Stimulated activated memory B cell treated with anti-CD40 and anti-IgM and Interleukin-4, amounts not matched to agents 10 μg/mL and 1 μg/mL and 100 μg/mL, for 72 hours (primary cell): ENCODE measurements around the gene MKX.

Experiments used
- ATAC-seq: fragments of 150-1000 bp; cut with Tn5 transposase; 2 replicates; pipeline ENCODE4 v1.10.0; 2021
- H3K27ac Mint-ChIP-seq: one replicate; pipeline ENCODE4 v1.8.0; 2022; ENCODE audit warnings: mild to moderate bottlenecking, mixed read lengths
- H3K27me3 Mint-ChIP-seq: one replicate; pipeline ENCODE4 v1.8.0; 2022; ENCODE audit warnings: mixed read lengths
- H3K36me3 Mint-ChIP-seq: one replicate; pipeline ENCODE4 v1.8.0; 2022; ENCODE audit warnings: mixed read lengths
- H3K4me1 Mint-ChIP-seq: one replicate; pipeline ENCODE4 v1.8.0; 2022; ENCODE audit warnings: mixed read lengths
- H3K4me3 Mint-ChIP-seq: one replicate; pipeline ENCODE4 v1.8.0; 2022; ENCODE audit warnings: mild to moderate bottlenecking, moderate library complexity, mixed read lengths
- H3K9me3 Mint-ChIP-seq: one replicate; pipeline ENCODE4 v1.8.0; 2022; ENCODE audit warnings: mixed read lengths

MKX gene

DNA sequence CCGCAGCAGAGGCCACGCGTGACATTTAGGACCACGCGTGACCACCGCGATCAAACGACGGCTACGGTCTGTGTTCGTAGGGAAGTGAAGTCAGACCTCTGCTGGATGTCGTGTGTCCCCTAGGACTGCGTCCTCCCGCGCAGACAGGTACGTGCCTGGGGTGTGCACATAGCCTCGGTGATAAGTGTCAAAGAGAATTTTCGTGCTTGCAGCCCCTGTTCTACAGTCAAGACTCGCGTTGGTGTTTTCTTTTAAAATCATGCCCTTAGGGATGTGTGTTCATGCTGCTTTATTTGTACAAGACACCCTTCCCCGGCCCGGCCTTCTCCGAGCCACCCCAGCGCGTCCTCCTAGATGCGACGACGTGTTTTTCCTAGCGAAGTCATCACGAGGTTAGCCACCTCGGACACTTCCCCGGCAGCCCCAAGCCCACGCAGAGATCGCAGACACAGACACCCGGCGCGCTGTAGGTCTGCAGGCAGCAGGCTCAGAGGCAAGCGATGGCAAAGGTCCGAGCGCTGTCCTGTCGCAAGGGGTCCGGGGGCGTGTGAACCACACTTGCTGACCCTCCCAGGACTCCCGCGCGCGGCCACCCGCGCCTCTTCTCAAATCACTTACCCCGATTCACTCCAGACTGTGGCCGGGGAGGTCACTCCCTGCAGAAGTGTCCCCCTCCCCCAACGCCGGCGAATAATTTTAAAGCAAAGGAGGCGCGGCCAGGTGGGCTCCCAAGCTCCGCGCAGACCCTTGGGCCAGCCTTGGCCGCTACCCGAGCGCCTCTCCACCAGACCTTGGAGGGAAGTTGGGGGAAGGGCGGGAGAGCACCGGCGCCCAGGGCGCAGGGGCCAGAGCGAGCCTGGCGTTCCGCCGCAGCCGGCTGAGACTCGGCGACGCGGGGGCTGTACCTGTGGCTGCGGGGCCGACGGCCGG, 552 bp downstream of the MKX start:
- peaks cover 41% of the 10 kb centered on the region for H3K4me1 Mint-ChIP-seq
- peaks cover 61% of the 10 kb centered on the region for H3K27me3 Mint-ChIP-seq
- H3K27ac Mint-ChIP-seq: peak overlapping the region; percentile 29

DNA sequence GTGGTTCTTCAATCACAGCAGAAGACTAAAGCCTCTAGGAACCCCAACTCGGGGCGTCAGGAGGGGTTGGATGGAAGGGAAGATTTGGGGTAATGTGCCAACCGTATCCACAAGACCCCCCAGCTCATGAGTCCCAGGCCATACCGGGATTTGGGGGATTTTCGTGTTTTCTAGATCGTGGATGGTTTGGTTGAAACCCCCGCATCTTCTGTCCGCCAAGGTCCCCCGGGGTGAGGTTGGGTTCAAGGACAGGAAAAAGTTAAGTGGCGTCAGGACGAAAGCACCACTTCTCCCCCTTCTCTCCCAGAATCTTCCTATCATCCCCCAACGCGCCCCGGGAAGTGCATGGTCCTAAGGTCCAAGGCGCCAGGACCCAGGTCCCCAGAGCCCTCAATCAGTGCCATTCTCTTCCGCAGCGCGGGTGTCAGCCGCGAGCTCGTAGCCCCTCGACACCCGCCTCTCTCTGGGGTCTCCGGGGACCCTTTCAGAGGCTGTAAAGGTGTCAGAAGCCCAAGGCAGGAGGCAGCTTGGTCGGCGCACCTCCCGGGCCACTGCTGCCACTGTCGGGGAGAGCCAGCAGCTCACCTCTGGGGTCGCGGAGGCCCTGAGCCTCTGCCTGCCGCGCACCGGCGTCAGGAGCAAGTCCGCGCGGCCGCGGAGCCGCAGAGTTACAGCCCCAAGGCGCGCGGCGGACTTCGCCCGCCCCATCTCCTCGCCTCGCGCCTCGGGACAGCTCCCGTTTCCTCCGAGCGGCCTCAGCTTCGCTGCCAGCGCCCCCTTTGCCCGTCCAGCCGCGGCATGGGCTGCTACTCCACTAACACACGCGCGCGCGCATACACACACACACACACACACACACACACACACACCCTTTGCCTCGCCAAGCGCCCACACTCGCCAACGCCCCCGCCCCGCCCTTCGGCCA, 1.5 kb downstream of the MKX start:
- H3K4me1 Mint-ChIP-seq: peaks cover 41% of the 10 kb centered on the region
- ATAC-seq: no peak
- peak overlapping the region; percentile 29 for H3K27ac Mint-ChIP-seq
- peak overlapping the region; percentile 65 for H3K4me3 Mint-ChIP-seq
- no peaks in the 10 kb centered on the region for H3K36me3 Mint-ChIP-seq
- no peaks in the 10 kb centered on the region for H3K9me3 Mint-ChIP-seq
- H3K27me3 Mint-ChIP-seq: peaks cover 54% of the 10 kb centered on the region

More for the DNA sequence above, 552 bp downstream of the MKX start:
- no peak for ATAC-seq
- Mint-ChIP-seq H3K9me3 (no peaks in the 10 kb centered on the region), H3K36me3 (no peaks in the 10 kb centered on the region), H3K4me3 (peak overlapping the region; percentile 65)

DNA sequence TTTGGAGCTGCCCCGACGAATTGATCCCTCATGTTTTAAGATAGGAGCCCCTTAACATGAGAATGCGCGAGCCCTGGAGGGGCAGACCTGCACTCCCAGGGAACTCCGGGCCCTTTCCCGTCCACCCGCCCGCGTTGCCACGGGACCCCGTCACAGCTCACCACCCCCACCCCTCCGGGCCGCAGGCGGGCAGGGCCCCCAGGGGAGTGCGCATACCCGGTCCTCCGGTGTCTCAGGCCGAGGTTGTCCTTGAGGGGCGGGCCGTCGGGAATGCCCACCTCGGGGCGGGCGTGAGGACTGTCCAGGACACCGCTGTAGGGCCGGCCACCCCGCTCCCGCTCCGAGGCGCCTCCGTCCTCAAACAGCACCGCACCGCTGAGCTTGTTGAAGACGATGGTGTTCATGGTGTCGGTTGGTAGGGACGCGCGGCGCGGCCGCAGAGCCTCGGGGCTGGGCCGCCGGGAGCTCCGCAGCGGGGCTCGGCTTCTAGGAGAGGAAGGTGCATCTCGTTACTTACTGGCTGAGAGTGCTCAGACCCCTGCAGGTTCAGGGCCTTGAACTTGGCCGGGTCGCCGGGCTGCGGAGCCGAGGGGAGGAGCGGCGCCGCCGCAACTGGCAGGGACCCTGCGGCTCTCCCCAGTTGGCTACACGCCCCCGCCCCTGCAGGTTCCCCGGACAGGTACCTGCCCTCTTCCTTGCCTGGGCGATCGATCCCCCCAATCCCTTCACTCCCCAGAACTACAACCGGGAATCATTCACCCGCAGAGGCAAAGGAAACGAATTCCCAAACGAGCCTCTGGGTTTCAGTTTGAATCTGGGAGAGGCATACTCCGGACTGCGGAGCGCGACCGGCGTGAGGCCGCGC, 2.4 kb downstream of the MKX start:
- no peaks in the 10 kb centered on the region for H3K36me3 Mint-ChIP-seq
- H3K4me1 Mint-ChIP-seq: peaks cover 41% of the 10 kb centered on the region
- peak overlapping the region; percentile 32 for H3K27ac Mint-ChIP-seq
- no peak for ATAC-seq
- H3K4me3 Mint-ChIP-seq: peak overlapping the region; percentile 75
- peaks cover 54% of the 10 kb centered on the region for H3K27me3 Mint-ChIP-seq
- H3K9me3 Mint-ChIP-seq: no peaks in the 10 kb centered on the region

DNA sequence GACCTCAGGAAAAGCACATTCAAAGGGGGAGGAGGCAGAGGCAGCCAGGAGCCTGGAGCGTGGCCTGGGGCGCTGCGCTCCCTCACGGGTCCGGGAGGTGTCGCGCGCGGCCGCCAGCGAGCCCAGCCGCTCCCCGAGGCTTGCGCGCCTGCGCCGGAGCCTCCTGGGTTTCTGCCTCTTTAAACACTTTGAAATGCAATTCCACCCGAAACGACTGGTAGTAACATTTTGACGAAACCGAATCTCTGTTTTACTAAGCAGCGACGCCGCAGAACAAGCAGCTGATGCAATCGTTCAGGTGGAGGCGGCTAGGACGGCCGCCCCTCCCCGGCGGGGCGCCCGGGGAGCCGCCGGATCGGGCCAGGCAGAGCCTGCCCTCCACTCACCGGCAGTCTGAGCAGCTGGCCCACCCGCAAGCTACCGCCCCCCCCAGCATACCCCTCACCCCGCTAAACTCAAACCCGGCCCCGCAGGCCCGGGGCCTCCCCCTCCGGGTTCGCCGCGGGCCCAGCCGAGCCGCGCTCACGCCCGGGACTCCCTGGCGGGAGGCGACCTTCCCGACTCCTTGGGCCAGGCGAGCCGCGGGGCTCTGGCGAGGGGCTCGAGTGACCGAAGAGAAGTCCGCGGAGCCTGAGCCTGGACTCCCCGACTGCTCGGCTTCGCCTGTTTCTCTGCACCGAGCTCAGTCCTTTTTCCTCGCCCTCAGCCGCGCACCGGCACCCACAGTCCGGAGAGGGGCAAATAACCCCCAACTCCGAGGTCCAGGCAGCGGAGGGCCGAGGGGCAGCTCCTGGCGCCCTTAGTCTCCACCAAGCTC, 3.2 kb downstream of the MKX start:
- Mint-ChIP-seq H3K9me3 (no peaks in the 10 kb centered on the region), H3K27me3 (peaks cover 60% of the 10 kb centered on the region), H3K36me3 (no peaks in the 10 kb centered on the region), H3K27ac (peak overlapping the region; percentile 32), H3K4me1 (peaks cover 41% of the 10 kb centered on the region), H3K4me3 (peak overlapping the region; percentile 75)
- ATAC-seq: peak; percentile 90

DNA sequence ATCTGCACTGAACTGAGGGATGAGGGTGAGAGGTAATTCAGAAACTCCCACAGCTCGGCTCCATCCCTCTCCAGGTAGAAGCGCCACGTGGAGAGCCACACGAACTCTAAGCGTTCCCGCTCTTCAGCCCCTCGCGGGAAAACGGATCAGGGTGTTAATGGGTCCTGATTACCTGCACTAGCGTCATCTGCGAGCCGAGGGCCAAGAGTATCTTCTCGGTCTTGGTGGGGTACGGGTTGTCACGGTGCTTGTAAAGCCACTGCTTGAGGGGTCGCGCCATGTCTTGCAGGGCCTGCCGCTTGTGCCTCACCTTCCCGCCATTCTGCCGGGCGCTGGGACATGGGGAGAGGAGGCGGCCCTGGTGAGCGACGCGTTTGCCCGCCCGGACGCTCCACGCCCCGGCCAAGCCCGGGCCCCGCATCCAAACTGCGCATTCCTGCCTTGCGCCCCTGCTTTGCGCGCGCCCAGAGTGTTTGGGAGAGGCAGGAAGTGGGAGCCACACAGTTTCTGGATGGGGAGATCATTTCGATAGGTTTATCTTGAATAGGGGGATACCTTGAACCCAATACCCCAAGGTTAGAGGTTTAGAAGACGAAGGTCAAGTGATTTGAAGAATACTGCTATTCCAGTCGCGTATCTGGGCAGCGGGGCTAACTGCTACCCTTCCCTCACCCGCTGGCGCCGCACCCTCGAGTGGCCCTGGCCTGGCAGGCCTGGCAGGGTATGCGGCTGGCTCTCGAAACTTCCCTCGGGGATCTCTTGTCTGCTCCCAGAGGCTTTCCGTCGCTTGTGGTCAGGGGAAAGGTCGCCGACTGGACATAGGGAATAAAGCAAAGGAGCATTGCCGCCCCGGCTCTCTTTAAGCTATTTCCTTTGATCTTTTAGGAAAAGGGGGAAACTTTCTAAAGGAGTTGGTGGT, 4.2 kb downstream of the MKX start:
- no peaks in the 10 kb centered on the region for H3K9me3 Mint-ChIP-seq
- H3K27me3 Mint-ChIP-seq: peaks cover 58% of the 10 kb centered on the region
- H3K4me3 Mint-ChIP-seq: peak overlapping the region; percentile 39
- H3K27ac Mint-ChIP-seq: no peak overlapping the region
- ATAC-seq: no peak
- H3K4me1 Mint-ChIP-seq: peaks cover 34% of the 10 kb centered on the region
- H3K36me3 Mint-ChIP-seq: no peaks in the 10 kb centered on the region

DNA sequence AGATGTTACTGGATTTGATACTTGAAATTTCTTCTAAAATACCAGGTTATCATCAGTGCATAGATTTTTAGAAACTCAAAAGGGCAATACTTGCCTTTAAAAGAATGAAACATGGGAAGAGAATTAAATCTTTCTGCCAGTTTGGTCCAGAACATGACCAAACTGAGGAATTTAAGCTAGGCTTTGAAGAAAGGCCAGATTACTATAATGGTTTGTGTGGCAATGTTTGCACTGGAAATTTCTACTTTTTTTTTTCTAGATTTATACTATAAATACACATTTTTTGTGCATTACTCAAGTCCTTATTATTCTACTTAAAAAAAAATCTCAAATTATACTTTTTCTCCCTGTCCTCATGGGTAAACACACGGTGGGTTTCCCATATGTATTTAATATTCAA, 9.2 kb downstream of the MKX start:
- no peak overlapping the region for H3K27ac Mint-ChIP-seq
- no peaks in the 10 kb centered on the region for H3K9me3 Mint-ChIP-seq

DNA sequence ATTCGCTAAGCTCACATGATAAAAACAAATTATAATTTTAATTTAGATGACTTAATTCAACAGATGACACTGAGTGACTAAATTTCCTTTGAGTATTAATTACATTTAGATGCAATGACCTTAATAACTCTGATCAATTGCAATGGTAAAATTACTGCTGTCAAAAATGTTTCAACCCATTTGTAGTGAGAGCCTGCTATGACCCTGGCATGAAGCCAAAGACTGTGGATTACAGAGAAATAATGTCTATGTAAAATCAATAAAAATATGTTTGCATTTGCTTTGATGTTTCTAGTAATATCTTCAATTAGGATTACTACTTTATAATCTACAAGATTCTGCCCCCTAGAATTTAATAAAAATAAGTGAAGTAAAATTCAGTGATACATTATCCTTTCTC, 15.6 kb downstream of the MKX start:
- ATAC-seq: no peak
- H3K27ac Mint-ChIP-seq: no peak overlapping the region
- no peak overlapping the region for H3K4me3 Mint-ChIP-seq
- no peaks in the 10 kb centered on the region for H3K36me3 Mint-ChIP-seq
- no peaks in the 10 kb centered on the region for H3K9me3 Mint-ChIP-seq
- peaks cover 1% of the 10 kb centered on the region for H3K4me1 Mint-ChIP-seq
- H3K27me3 Mint-ChIP-seq: peaks cover 21% of the 10 kb centered on the region

More for the DNA sequence above, 9.2 kb downstream of the MKX start:
- H3K4me3 Mint-ChIP-seq: no peak overlapping the region
- H3K27me3 Mint-ChIP-seq: peaks cover 46% of the 10 kb centered on the region
- ATAC-seq: no peak
- H3K4me1 Mint-ChIP-seq: peaks cover 3% of the 10 kb centered on the region
- H3K36me3 Mint-ChIP-seq: no peaks in the 10 kb centered on the region

DNA sequence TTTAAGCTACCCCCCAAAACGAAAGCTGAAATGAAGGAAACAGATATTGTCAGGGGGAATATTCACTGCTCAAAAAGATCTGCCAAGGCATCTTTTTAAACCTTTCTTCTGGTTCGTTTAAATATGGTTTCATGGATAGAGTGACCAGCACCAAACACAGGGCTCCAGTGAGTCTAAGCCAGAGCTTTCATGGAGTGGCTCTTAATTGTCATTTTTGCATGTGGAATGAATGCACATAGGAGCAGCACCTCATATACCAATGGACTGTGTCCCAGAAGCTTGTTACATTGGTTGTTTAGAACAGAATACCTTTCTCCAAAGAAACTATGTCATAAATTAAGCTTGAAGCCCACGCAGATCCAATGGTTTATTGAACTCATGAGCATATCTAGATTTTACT, 17.3 kb downstream of the MKX start:
- H3K4me3 Mint-ChIP-seq: no peak overlapping the region
- H3K36me3 Mint-ChIP-seq: no peaks in the 10 kb centered on the region
- peaks cover 19% of the 10 kb centered on the region for H3K27me3 Mint-ChIP-seq
- no peaks in the 10 kb centered on the region for H3K9me3 Mint-ChIP-seq
- no peak for ATAC-seq
- H3K4me1 Mint-ChIP-seq: peaks cover 5% of the 10 kb centered on the region
- H3K27ac Mint-ChIP-seq: no peak overlapping the region

DNA sequence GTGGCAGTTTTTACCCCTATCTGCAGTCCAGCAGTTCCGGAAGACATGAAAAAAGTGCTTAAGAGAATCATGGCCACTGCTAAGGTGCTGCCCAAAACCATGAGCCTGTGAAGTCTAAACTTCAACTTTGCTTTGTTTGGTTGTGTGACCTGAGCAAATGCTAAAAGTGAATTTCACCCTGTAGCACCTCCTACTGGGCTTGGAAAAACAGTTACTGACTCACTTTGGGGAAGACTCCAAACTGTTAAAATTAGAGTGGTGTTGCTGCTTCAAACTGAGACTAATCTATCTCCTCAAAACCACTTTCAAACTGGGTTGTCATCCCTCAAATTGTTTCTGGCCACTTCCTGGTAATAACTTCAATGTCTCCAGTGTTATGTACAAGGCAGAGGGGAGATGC, 21.3 kb downstream of the MKX start:
- H3K36me3 Mint-ChIP-seq: no peaks in the 10 kb centered on the region
- no peak overlapping the region for H3K27ac Mint-ChIP-seq
- no peak for ATAC-seq
- H3K9me3 Mint-ChIP-seq: peaks cover 3% of the 10 kb centered on the region
- H3K4me1 Mint-ChIP-seq: peaks cover 5% of the 10 kb centered on the region
- no peak overlapping the region for H3K4me3 Mint-ChIP-seq
- peaks cover 28% of the 10 kb centered on the region for H3K27me3 Mint-ChIP-seq

DNA sequence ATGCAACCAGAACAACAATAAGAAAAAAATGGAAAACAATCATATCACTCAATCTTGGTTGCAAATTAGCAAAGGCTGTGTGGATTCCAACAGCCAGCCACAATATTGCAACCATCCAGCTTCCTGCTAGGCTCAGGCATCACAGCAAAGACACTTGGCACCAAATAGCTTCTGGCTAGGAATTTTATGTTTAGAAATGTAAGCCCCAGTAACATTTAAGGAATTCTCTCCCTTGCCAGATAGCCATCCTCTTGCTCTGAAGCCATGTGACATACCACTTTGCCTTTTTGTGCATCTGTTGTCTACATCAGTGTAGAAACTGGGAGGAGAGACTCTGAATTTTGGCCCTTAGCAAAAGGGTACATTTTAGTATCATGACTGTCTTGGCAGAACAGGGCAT, 22.2 kb downstream of the MKX start:
- Mint-ChIP-seq H3K36me3 (no peaks in the 10 kb centered on the region), H3K4me3 (no peak overlapping the region), H3K4me1 (peaks cover 5% of the 10 kb centered on the region), H3K27me3 (peaks cover 32% of the 10 kb centered on the region), H3K9me3 (peaks cover 3% of the 10 kb centered on the region), H3K27ac (no peak overlapping the region)
- no peak for ATAC-seq

DNA sequence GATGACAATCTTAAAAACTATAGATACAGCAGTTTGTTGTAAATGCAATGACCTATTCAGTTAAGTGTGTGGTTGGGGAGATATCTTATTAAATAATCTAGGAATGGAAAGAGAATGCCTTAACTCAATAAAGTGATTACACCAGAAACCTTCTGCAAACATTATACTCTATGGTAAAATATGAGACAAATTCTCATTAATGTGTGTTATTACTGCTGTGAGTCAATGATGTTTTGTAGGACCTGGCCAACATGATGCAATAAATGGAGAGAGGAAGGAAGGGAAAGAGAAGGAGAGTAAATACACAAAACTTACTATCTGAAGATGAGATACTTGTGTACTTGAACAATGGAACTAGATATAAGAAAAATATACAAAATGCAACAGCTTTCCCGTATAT, 25.1 kb downstream of the MKX start:
- H3K4me3 Mint-ChIP-seq: no peak overlapping the region
- peaks cover 41% of the 10 kb centered on the region for H3K27me3 Mint-ChIP-seq
- peaks cover 3% of the 10 kb centered on the region for H3K9me3 Mint-ChIP-seq
- no peak for ATAC-seq
- no peak overlapping the region for H3K27ac Mint-ChIP-seq
- peaks cover 5% of the 10 kb centered on the region for H3K4me1 Mint-ChIP-seq
- no peaks in the 10 kb centered on the region for H3K36me3 Mint-ChIP-seq

DNA sequence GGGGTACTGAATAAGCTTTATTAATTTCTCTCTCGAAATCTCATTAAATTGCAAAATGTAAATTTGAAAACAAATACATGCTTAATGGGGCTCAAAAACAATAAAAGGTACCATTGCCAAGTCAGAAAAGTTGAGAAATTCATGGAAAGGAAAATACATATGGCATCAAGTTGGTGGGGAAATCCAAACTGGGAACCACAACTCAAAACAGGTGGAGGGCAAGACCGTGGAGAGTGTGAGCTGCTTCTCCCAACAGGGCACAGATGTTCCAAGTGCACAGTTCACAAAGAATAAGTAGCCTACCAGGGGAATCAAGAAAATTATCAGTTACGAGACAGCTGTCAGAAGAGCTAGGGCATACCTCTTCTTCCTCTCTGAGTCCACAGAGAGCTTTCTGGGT, 26.6 kb downstream of the MKX start:
- H3K27ac Mint-ChIP-seq: no peak overlapping the region
- no peaks in the 10 kb centered on the region for H3K4me1 Mint-ChIP-seq
- H3K36me3 Mint-ChIP-seq: no peaks in the 10 kb centered on the region
- peaks cover 41% of the 10 kb centered on the region for H3K27me3 Mint-ChIP-seq
- H3K9me3 Mint-ChIP-seq: peaks cover 3% of the 10 kb centered on the region
- no peak for ATAC-seq
- H3K4me3 Mint-ChIP-seq: no peak overlapping the region

DNA sequence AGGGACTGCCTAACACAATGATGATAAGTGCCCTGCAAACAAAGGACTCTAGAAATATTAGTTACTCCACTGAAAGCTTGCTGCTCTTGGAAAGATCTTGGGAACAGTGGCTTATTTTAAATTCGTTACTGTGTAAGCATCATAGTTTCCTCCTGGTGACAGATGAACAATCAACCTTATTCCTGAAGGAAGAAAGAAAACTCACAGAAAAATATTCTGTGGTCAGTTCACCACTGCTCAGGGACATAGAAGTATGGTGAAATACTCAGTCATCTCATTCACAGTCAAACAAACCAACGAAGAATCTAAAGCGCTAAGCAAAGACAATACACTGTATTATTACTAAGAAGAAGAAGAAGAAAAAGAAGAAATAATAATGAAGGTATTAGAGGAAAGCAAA, 27.8 kb downstream of the MKX start:
- H3K4me3 Mint-ChIP-seq: no peak overlapping the region
- H3K36me3 Mint-ChIP-seq: no peaks in the 10 kb centered on the region
- H3K27me3 Mint-ChIP-seq: peaks cover 47% of the 10 kb centered on the region
- H3K9me3 Mint-ChIP-seq: peaks cover 3% of the 10 kb centered on the region
- ATAC-seq: no peak
- H3K27ac Mint-ChIP-seq: no peak overlapping the region
- H3K4me1 Mint-ChIP-seq: no peaks in the 10 kb centered on the region
